Ovary (tissue), 3 donors: ENCODE results near the gene SMURF1.

Experiments used
- CTCF ChIP-seq, 3 donors: fragments of 450-650 bp in 2 of 3; fragments of 200-600 bp in 1 of 3; IDR thresholded peaks; one replicate each; pipeline versions ENCODE4 v1.5.1 to v1.8.0; 2016 to 2022; ENCODE audit warnings: antibody characterized with exemption in 3 of 3, mild to moderate bottlenecking in 1 of 3
- POLR2A ChIP-seq: fragments of 450-650 bp; IDR thresholded peaks from one replicate; pipeline ENCODE4 v1.6.1; 2017; ENCODE audit warnings: antibody characterized with exemption, mild to moderate bottlenecking, moderate library complexity
- donor health status: DM: no; HTN: no; CAD: no.

GRCh38 chr7:99104631-99105030, 39.3 kb downstream of the SMURF1 start:
- TF ChIP-seq CTCF (IDR thresholded peaks at IDR 0.05) (no peak), POLR2A (no peak)
